Kidney (tissue), 14 donors: ENCODE data around the gene SMARCD2. TPM values are rescaled to one million over a fixed set of nuclear protein-coding genes. Genes with fewer than 3 reads are reported as not detected.

Experiments used
- DNase-seq, 5 donors: peaks; one replicate each; pipeline ENCODE4 v3.0.0-alpha.2; 2013 to 2020
- FAIRE-seq: peaks from 2 replicates; lab custom pipeline; 2012; peaks lifted over from hg19 to GRCh38; lab: Jason Lieb, UNC
- H3K27ac ChIP-seq, 2 donors: one replicate each; pipeline ENCODE4 v1.7.0; 2013; ENCODE audit warnings: low read depth in 2 of 2, low read length in 2 of 2, inconsistent platforms in 1 of 2
- H3K27me3 ChIP-seq: one replicate; pipeline ENCODE4 v1.7.1; 2013; ENCODE audit warnings: low read length, inconsistent platforms; ENCODE audit not compliant: control insufficient read depth, insufficient read depth
- H3K36me3 ChIP-seq, 3 donors: one replicate each; pipeline versions ENCODE4 v1.7.0 to v1.7.1; 2013; ENCODE audit warnings: low read length in 3 of 3, control low read depth in 1 of 3, inconsistent platforms in 1 of 3; ENCODE audit not compliant: insufficient read depth in 3 of 3, control insufficient read depth in 2 of 3
- H3K4me1 ChIP-seq, 3 donors: one replicate each; pipeline versions ENCODE4 v1.7.0 to v1.7.1; 2013; ENCODE audit warnings: low read length in 3 of 3, inconsistent platforms in 1 of 3, low read depth in 1 of 3; ENCODE audit not compliant: control insufficient read depth in 2 of 3, insufficient read depth in 2 of 3
- H3K4me3 ChIP-seq, 3 donors: one replicate each; pipeline versions ENCODE4 v1.7.0 to v1.8.1; 2013; ENCODE audit warnings: low read length in 3 of 3, control low read depth in 1 of 3, inconsistent platforms in 1 of 3
- H3K9ac ChIP-seq, 3 donors: one replicate each; pipeline versions ENCODE4 v1.7.0 to v1.7.1; 2013; ENCODE audit warnings: low read length in 3 of 3, control low read depth in 1 of 3, inconsistent platforms in 1 of 3
- H3K9me3 ChIP-seq, 3 donors: one replicate each; pipeline versions ENCODE4 v1.7.0 to v1.7.1; 2013; ENCODE audit warnings: low read length in 3 of 3, control low read depth in 1 of 3, inconsistent platforms in 1 of 3; ENCODE audit not compliant: control insufficient read depth in 2 of 3, insufficient read depth in 1 of 3
- intact Hi-C: fragments of 100-400 bp; cut with DNase I; formaldehyde crosslinking; loops from one replicate; pipeline ENCODE4 v1.11.1; 2022
- polyA plus RNA-seq: library from polyadenylated mRNA; stranded (reverse); fragments of 350-450 nt; fragmentation: Illumina TruSeq; extraction: RNeasy Lipid Tissue Mini Kit (QIAGEN cat#74804); gene quantifications from one replicate; pipeline ENCODE4 v1.2.3, GENCODE V29; 2014; ENCODE audit warnings: low read depth, low replicate concordance; ENCODE audit not compliant: insufficient read depth
- total RNA-seq: library from RNA; stranded (reverse); fragmentation: NEBNext Ultra II Directional; extraction: Animal tissue kit (Norgen Biotek cat#: 25700); gene quantifications from one replicate; pipeline ENCODE4 v1.2.1, GENCODE V29; 2021
- TF ChIP-seq, protein P1 (sequence below): IDR thresholded peaks from 3 replicates; pipeline ENCODE4 v1.5.1; 2012; ENCODE audit warnings: mild to moderate bottlenecking, moderate library complexity, borderline replicate concordance; ENCODE audit not compliant: insufficient read depth; ENCODE audit errors: extremely low read depth
- donor health status: control.
- donor health status: control.
- donor health status: control.
- donor health status: control.
- donor health status: control.
- donor health status: DM: yes; HTN: yes; CAD: no.
- donor health status: Normal renal cell carcinoma (clear cell type).

The SMARCD2 gene
- total and polyA plus RNA-seq, 2 donors from 2014 or later, result 39.9 to 65.1 TPM

DNA sequence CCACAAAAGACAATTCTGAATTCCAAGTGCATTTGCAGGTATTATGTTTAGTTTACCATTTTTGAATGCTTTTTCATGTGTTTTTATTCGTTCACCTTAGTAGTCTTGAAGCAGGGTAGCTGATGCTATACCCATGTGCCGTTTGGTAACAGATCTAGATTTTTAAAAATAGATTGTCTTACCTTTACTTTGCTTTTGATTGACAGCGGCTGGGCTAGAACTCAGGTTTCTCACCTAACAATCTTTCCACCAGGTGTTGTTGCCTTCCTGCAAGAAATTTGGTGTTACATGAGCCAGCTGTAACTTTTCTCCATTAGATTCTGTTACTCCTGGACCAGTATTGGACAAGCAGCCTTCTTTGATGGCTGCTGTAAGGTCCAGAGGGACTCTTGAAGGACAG, 13.5 kb downstream of the SMARCD2 start:
- H3K27me3 ChIP-seq, result no peaks in the 10 kb centered on the region
- no peak overlapping the region for H3K27ac ChIP-seq
- peaks cover 18 to 75% (median 54%) of the 10 kb centered on the region in 3 donors for H3K36me3 ChIP-seq
- peaks cover 0 to 26% (median 20%) of the 10 kb centered on the region in 3 donors for H3K4me1 ChIP-seq
- intact Hi-C loops, result no loop called here
- peak overlapping the region in 1 of 3 donors; percentile 99 for H3K4me3 ChIP-seq
- DNase-seq (no peak), FAIRE-seq (no peak)
- peak overlapping the region in 1 of 3 donors; percentile 75 for H3K9ac ChIP-seq
- TF ChIP-seq, protein P1, sequence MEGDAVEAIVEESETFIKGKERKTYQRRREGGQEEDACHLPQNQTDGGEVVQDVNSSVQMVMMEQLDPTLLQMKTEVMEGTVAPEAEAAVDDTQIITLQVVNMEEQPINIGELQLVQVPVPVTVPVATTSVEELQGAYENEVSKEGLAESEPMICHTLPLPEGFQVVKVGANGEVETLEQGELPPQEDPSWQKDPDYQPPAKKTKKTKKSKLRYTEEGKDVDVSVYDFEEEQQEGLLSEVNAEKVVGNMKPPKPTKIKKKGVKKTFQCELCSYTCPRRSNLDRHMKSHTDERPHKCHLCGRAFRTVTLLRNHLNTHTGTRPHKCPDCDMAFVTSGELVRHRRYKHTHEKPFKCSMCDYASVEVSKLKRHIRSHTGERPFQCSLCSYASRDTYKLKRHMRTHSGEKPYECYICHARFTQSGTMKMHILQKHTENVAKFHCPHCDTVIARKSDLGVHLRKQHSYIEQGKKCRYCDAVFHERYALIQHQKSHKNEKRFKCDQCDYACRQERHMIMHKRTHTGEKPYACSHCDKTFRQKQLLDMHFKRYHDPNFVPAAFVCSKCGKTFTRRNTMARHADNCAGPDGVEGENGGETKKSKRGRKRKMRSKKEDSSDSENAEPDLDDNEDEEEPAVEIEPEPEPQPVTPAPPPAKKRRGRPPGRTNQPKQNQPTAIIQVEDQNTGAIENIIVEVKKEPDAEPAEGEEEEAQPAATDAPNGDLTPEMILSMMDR, result no peak
- no peaks in the 10 kb centered on the region for H3K9me3 ChIP-seq

DNA sequence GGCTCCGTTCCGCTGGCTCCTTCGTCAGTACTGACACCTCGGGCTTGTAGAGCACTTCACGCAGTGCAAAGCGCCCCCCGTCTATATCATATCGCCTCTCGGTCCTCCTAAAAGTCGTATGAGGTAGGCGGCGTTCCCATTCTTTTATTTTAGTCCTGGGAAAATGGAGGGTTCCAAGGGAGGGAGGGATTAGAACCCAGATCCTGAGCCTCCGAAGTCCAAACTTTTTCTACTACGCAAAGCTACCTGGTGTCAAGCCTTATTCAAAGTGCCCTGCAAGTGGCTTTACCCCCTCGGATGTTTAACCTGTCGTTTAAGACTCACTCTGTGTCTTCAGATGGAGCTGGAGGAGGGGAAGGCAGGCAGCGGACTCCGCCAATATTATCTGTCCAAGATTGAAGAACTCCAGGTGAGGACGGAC, 14.7 kb downstream of the SMARCD2 start:
- FAIRE-seq (no peak), DNase-seq (peak in 2 of 5 donors; percentile 31 to 44)
- intact Hi-C loops, result no loop called here
- H3K27ac ChIP-seq, result peak overlapping the region; percentile 96 to 99
- TF ChIP-seq, protein P1, result no peak
- H3K9me3 ChIP-seq, result no peaks in the 10 kb centered on the region
- H3K9ac ChIP-seq, result peak overlapping the region; percentile 6 to 93 (median 75)
- H3K4me1 ChIP-seq, result peaks cover 0 to 26% (median 20%) of the 10 kb centered on the region in 3 donors
- no peaks in the 10 kb centered on the region for H3K27me3 ChIP-seq
- H3K4me3 ChIP-seq, result peak overlapping the region; percentile 90 to 99 (median 95)
- H3K36me3 ChIP-seq, result peaks cover 19 to 77% (median 49%) of the 10 kb centered on the region in 3 donors

DNA sequence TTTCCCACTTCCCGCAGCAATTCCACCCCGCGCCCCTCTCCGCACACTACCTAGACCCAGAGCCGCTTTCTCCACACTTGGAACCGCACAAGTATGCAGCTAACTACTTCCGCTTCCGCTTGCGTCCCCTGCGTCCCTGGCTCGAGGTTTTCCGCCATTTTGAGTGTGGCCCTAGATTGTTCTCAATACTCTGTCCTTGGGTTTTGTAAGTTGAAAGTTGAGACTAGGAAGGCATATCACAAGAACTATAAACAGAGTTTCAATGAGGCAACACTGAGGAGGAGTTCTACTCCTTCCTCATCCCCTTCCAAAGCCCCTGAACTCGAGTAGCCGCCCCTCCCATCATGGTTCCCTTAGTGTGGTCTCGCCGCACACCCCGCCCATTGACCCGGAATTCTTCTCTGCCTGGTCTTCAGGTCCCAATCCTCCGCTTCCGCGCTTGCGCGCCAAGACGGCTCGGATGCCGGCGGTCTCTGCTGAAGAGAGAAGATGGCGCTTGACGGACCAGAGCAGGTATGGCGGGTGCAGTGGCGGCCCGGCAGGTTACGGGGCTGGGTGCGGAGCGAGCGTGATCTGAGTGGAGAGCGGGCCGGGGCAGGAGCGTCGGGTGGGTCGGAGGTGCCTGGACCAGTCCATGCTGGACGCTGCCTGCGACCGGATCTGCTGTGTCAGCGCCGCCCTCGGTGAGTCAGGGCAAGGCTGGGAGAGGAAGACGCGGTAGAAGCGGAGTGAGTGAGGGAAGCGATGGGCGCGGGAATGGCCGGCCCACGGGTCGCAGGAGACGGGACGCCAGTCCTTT, 15.3 kb downstream of the SMARCD2 start, which contains the start of the genes FTSJ3 and PSMC5:
FTSJ3 (minus strand) TSS at position 662 of the 799 bp plus-strand sequence. CDS start 761 bp downstream, outside the sequence.
PSMC5 (plus strand) TSS at position 430 of the 799 bp plus-strand sequence; CDS start at position 490, 60 bp downstream.
- Histone ChIP-seq H3K27ac (peak within 1 kb of the TSS; percentile 96 to 99), H3K4me3 (peak within 1 kb of the TSS; percentile 90 to 99 (median 95)), H3K9ac (peak within 1 kb of the TSS; percentile 75 to 93 (median 77)), H3K36me3 (peaks cover 23 to 77% (median 50%) of the 10 kb centered on the region in 3 donors), H3K9me3 (no peaks in the 10 kb centered on the region), H3K4me1 (peaks cover 0 to 26% (median 20%) of the 10 kb centered on the region in 3 donors), H3K27me3 (no peaks in the 10 kb centered on the region)
- DNase-seq (peak; percentile 95 to 99 (median 98)), FAIRE-seq (no peak)
- intact Hi-C loops, result no loop called here
- TF ChIP-seq, protein P1, result peak; percentile 29
